SK-N-SH (cell line): Measurements from ENCODE around the gene ITGAE. TPM values are rescaled to one million over a fixed set of nuclear protein-coding genes. Genes with fewer than 3 reads are reported as not detected.

Experiments used
- CTCF ChIA-PET: fragments of 300-600, 350-600 bp; formaldehyde crosslinking; extraction: SDS; loops from one replicate; lab custom pipeline; 2021; lab: Yijun Ruan, JAX
- POLR2A ChIA-PET: fragments of 350-600 bp; sonication (Branson Sonifier 250); formaldehyde crosslinking; extraction: SDS; loops from one replicate; lab custom pipeline; 2020; ENCODE audit warnings: antibody characterized with exemption, inconsistent platforms; lab: Yijun Ruan, JAX
- DNase-seq: peaks from one replicate; pipeline ENCODE4 v3.0.0; 2012
- H2AFZ ChIP-seq: fragments of 200-600 bp; sonication (generic); 2 replicates; pipeline ENCODE4 v1.8.1; 2016; ENCODE audit warnings: antibody characterized with exemption, mild to moderate bottlenecking, low read depth
- H3F3A ChIP-seq: fragments of 200-600 bp; sonication (generic); replicated peaks from 2 replicates; pipeline ENCODE3; 2016; ENCODE audit warnings: antibody characterized with exemption, mild to moderate bottlenecking; ENCODE audit not compliant: insufficient read depth
- H3K27ac ChIP-seq, 2 experiments: fragments of 200-500 bp in 1 of 2; fragments of 200-600 bp in 1 of 2; sonication (Bioruptor generic) in 1 of 2; sonication (generic), shearing (Covaris generic) in 1 of 2; 2 replicates each; pipeline versions ENCODE4 v1.5.1 to v1.6.1; 2014 to 2016; ENCODE audit warnings: low read depth in 2 of 2, inconsistent platforms in 1 of 2, low read length in 1 of 2, mild to moderate bottlenecking in 1 of 2, mixed read lengths in 1 of 2
- H3K27me3 ChIP-seq: fragments of 200-600 bp; sonication (generic), shearing (Covaris generic); 2 replicates; pipeline ENCODE4 v1.6.1; 2016; ENCODE audit warnings: mixed run types; ENCODE audit not compliant: insufficient read depth
- H3K36me3 ChIP-seq, 2 experiments: fragments of 200-500 bp in 1 of 2; fragments of 200-600 bp in 1 of 2; sonication (Bioruptor generic) in 1 of 2; sonication (generic) in 1 of 2; replicated peaks in 1 of 2; 2 replicates each; pipeline versions ENCODE3 to v1.5.1; 2014 to 2016; ENCODE audit warnings: low read length in 1 of 2, mild to moderate bottlenecking in 1 of 2; ENCODE audit not compliant: insufficient read depth in 2 of 2, control insufficient read depth in 1 of 2
- H3K4me1 ChIP-seq, 2 experiments: fragments of 200-500 bp in 1 of 2; fragments of 200-600 bp in 1 of 2; sonication (Bioruptor generic) in 1 of 2; sonication (generic), shearing (Covaris generic) in 1 of 2; 2 replicates each; pipeline versions ENCODE4 v1.5.1 to v1.6.1; 2014 to 2016; ENCODE audit warnings: low read depth in 1 of 2, low read length in 1 of 2, mixed run types in 1 of 2; ENCODE audit not compliant: insufficient read depth in 2 of 2, control insufficient read depth in 1 of 2
- H3K4me2 ChIP-seq: fragments of 200-600 bp; sonication (generic), shearing (Covaris generic); 2 replicates; pipeline ENCODE4 v1.6.1; 2017; ENCODE audit warnings: mixed run types
- H3K4me3 ChIP-seq, 2 experiments: fragments of 200-500 bp in 1 of 2; fragments of 200-600 bp in 1 of 2; sonication (Bioruptor generic) in 1 of 2; sonication (generic), shearing (Covaris generic) in 1 of 2; 2 replicates each; pipeline versions ENCODE4 v1.5.1 to v1.8.1; 2014 to 2016; ENCODE audit warnings: low read depth in 2 of 2, inconsistent platforms in 1 of 2, low read length in 1 of 2, mild to moderate bottlenecking in 1 of 2, mixed read lengths in 1 of 2, moderate library complexity in 1 of 2
- H3K79me2 ChIP-seq: fragments of 200-600 bp; sonication (generic); 2 replicates; pipeline ENCODE4 v1.8.1; 2017; ENCODE audit warnings: mild to moderate bottlenecking; ENCODE audit not compliant: insufficient read depth
- H3K9ac ChIP-seq: fragments of 200-600 bp; sonication (generic); 2 replicates; pipeline ENCODE4 v1.6.1; 2017; ENCODE audit warnings: mixed run types
- H3K9me2 ChIP-seq: fragments of 200-600 bp; sonication (generic); 2 replicates; pipeline ENCODE4 v1.6.1; 2017; ENCODE audit warnings: mixed run types
- H3K9me3 ChIP-seq: fragments of 200-600 bp; sonication (generic); 2 replicates; pipeline ENCODE4 v1.6.1; 2017; ENCODE audit warnings: mixed run types, mild to moderate bottlenecking, moderate library complexity
- H4K20me1 ChIP-seq: fragments of 200-600 bp; sonication (generic); 2 replicates; pipeline ENCODE4 v1.6.1; 2017; ENCODE audit warnings: mild to moderate bottlenecking, mixed run types; ENCODE audit not compliant: insufficient read depth
- CHD2 ChIP-seq: fragments of 150-350 bp; IDR thresholded peaks from 2 replicates; pipeline ENCODE4 v1.6.1; 2018; ENCODE audit warnings: low read length; ENCODE audit not compliant: partially characterized antibody
- CTCF ChIP-seq: fragments of 200-600 bp; sonication (generic); IDR thresholded peaks from 2 replicates; pipeline ENCODE4 v1.6.1; 2017; ENCODE audit warnings: antibody characterized with exemption, mild to moderate bottlenecking, moderate library complexity
- EP300 ChIP-seq, 2 experiments: IDR thresholded peaks; 2 replicates each; pipeline versions ENCODE4 v1.4.0 to v1.6.1; 2012; ENCODE audit warnings: borderline replicate concordance in 1 of 2, low read depth in 1 of 2, low read length in 1 of 2
- FOXM1 ChIP-seq: IDR thresholded peaks from 2 replicates; pipeline ENCODE4 v1.4.0; 2012; ENCODE audit warnings: low read depth, mild to moderate bottlenecking
- IRF3 ChIP-seq: fragments of 150-350 bp; IDR thresholded peaks from 2 replicates; pipeline ENCODE4 v1.6.1; 2016; ENCODE audit warnings: mild to moderate bottlenecking, low read depth, low read length
- MAX ChIP-seq: IDR thresholded peaks from 2 replicates; pipeline ENCODE4 v1.4.0; 2012; ENCODE audit warnings: low read depth
- NRF1 ChIP-seq: IDR thresholded peaks from 2 replicates; pipeline ENCODE4 v1.6.1; 2012; ENCODE audit warnings: low read depth, mild to moderate bottlenecking, low read length
- POLR2AphosphoS5 ChIP-seq: IDR thresholded peaks from 2 replicates; pipeline ENCODE4 v1.6.1; 2012; ENCODE audit warnings: low read depth, low read length
- SMC3 ChIP-seq: IDR thresholded peaks from 2 replicates; pipeline ENCODE4 v1.6.1; 2012; ENCODE audit warnings: low read depth, low read length, improper control_type of control experiment
- TCF12 ChIP-seq: IDR thresholded peaks from 2 replicates; pipeline ENCODE4 v1.4.0; 2012
- WGBS: methylation state at CpG from one replicate; pipeline ENCODE4 v1.1.6; 2017; ENCODE audit warnings: low lambda C conversion rate; 5-methylcytosine and 5-hydroxymethylcytosine counted together
- polyA plus RNA-seq, 3 experiments: library from polyadenylated mRNA; depleted of rRNA; stranded (reverse); fragments of >200 nt; gene quantifications; 2 replicates each; pipeline ENCODE4 v1.2.3, GENCODE V29; 2012
- TF ChIP-seq, protein P1 (sequence below): IDR thresholded peaks from 2 replicates; pipeline ENCODE4; 2012
- TF ChIP-seq, protein P2 (sequence below): IDR thresholded peaks from 2 replicates; pipeline ENCODE4 v1.4.0; 2012; ENCODE audit warnings: low read depth, borderline replicate concordance

The ITGAE gene
- polyA plus RNA-seq, 1 of the 3 experiments (the other 2 are of a cell fraction) = 56.7 TPM

GRCh38 chr17:3698139-3698538 lies 102.8 kb downstream of the ITGAE start:
- TF ChIP-seq, protein P1, sequence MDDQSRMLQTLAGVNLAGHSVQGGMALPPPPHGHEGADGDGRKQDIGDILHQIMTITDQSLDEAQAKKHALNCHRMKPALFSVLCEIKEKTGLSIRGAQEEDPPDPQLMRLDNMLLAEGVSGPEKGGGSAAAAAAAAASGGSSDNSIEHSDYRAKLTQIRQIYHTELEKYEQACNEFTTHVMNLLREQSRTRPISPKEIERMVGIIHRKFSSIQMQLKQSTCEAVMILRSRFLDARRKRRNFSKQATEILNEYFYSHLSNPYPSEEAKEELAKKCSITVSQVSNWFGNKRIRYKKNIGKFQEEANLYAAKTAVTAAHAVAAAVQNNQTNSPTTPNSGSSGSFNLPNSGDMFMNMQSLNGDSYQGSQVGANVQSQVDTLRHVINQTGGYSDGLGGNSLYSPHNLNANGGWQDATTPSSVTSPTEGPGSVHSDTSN = no peak
- TF ChIP-seq EP300 (IDR thresholded peaks at IDR 0.05; ENCODE audit: borderline replicate concordance in 1 of 2, low read depth in 1 of 2, low read length in 1 of 2) = no peak
- TF ChIP-seq NRF1 = no peak
- TF ChIP-seq MAX = no peak
- H3K79me2 ChIP-seq = no peaks in the 10 kb centered on the region
- peaks cover 0 to 13% of the 10 kb centered on the region in 2 experiments; a peak in 1 of 4 replicates for H3K4me1 ChIP-seq
- POLR2A ChIA-PET = no interaction called here
- no peak overlapping the region for H3K27ac ChIP-seq
- H3K27me3 ChIP-seq = no peaks in the 10 kb centered on the region
- no peaks in the 10 kb centered on the region for H3K36me3 ChIP-seq
- H3F3A ChIP-seq = no peaks in the 10 kb centered on the region
- CTCF ChIA-PET = interaction anchor here (1.1 to 1.7 kb wide), 2 partner anchors 15 to 39 kb away, joined by 3 to 6 read pairs; no protein-coding TSS in a partner anchor
- no peak overlapping the region for H2AFZ ChIP-seq
- no peak overlapping the region for H3K9ac ChIP-seq
- H3K9me3 ChIP-seq = no peaks in the 10 kb centered on the region
- no peak for DNase-seq
- no peaks in the 10 kb centered on the region for H3K9me2 ChIP-seq
- H3K4me2 ChIP-seq = no peak overlapping the region
- H3K4me3 ChIP-seq = no peak overlapping the region
- H4K20me1 ChIP-seq = no peaks in the 10 kb centered on the region
- WGBS = 80% methylated on average over 1 of the region's 4 CpGs

DNA sequence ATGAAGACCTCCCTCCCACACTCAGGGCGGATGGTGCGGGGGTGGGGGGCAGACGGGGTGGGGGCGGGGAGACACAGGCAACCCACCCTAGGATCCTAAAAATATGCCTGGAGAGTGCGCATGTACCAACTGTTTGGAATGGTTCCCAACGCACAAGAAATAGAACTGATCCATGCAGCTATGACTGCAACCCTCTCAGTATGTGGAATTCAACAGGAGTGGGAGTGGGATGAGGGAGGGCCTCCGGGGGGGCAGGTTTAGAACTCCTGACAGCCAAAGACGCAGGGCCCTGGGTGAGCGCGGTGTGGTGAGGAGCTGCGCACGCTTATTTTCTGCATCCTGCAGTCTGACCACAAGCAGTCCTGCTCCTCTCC lies 103.9 kb downstream of the ITGAE start:
- Histone ChIP-seq H3K9me2 (no peaks in the 10 kb centered on the region), H3K36me3 (no peaks in the 10 kb centered on the region), H3K4me3 (no peak overlapping the region), H3F3A (no peaks in the 10 kb centered on the region), H3K4me2 (no peak overlapping the region), H2AFZ (no peak overlapping the region), H3K9me3 (no peaks in the 10 kb centered on the region), H4K20me1 (no peaks in the 10 kb centered on the region), H3K4me1 (peaks cover 0 to 13% of the 10 kb centered on the region in 2 experiments; a peak in 1 of 4 replicates), H3K27ac (no peak overlapping the region), H3K27me3 (no peaks in the 10 kb centered on the region), H3K9ac (no peak overlapping the region), H3K79me2 (no peaks in the 10 kb centered on the region)
- ChIA-PET CTCF (interaction anchor here (0.6 kb wide), 1 partner anchor 27 kb away, joined by 4 read pairs; the partner anchor contains the start of gene HASPIN), POLR2A (no interaction called here)
- WGBS = 46% methylated on average over 7 of the region's 12 CpGs
- DNase-seq = no peak
- TF ChIP-seq CTCF (no peak), TCF12 (no peak), IRF3 (no peak), FOXM1 (no peak), CHD2 (no peak), POLR2AphosphoS5 (no peak), SMC3 (no peak), NRF1 (no peak)
- TF ChIP-seq, protein P2, sequence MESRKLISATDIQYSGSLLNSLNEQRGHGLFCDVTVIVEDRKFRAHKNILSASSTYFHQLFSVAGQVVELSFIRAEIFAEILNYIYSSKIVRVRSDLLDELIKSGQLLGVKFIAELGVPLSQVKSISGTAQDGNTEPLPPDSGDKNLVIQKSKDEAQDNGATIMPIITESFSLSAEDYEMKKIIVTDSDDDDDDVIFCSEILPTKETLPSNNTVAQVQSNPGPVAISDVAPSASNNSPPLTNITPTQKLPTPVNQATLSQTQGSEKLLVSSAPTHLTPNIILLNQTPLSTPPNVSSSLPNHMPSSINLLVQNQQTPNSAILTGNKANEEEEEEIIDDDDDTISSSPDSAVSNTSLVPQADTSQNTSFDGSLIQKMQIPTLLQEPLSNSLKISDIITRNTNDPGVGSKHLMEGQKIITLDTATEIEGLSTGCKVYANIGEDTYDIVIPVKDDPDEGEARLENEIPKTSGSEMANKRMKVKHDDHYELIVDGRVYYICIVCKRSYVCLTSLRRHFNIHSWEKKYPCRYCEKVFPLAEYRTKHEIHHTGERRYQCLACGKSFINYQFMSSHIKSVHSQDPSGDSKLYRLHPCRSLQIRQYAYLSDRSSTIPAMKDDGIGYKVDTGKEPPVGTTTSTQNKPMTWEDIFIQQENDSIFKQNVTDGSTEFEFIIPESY = no peak
- TF ChIP-seq, protein P1 = no peak
